ENCODE measurements around the gene C10orf71.

The C10orf71 gene

DNA sequence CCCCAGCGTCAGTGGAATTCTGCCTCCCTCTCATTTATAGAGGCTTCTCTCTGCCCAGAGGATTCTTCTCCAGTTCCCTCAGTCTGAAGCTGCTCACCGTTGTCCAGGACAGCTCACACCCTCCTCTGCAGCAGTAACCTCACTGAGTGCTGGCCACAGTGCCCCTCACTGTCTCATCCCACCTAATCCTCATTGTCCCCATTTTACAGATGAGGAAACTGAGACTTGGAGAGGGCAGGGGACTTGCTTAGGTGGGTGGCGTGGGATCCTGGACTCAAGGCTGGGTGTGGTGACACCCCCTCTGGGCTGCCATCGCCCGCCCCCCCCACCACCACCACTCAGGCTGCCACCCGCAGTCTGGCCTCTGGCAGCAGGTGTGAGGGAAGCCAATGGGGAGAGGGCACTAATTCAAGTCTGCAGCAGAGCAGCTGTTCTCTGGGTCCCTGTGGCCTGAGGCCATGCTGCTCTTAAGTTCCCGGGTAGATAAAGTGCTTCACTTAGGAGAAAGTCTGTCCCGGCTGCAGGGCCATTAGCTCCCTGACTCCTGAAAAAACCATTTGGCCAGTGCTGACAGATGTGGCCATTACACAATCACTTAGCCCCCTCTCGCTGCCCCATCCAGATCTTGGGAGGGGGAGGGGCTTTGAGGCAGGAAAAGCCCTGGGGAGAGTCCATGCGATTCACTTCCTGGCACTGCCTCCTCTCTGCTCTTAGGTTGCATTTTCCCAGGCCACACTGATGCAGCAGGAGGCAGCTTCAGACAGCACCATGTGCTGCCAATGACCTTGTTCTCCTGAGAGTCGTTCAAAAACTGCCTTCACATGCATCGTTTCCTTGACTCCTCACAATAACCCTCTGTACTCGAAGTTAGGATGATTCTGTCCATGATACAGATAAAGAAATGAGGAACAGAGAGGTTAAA, 60.6 kb downstream of the C10orf71 start:
- DNase-seq (ENCODE audit: low read depth in 3 of 3) = no peak

GRCh38 chr10:49360271-49361177, 61.6 kb downstream of the C10orf71 start:
- DNase-seq (ENCODE audit: low read depth in 3 of 3) = no peak

DNA sequence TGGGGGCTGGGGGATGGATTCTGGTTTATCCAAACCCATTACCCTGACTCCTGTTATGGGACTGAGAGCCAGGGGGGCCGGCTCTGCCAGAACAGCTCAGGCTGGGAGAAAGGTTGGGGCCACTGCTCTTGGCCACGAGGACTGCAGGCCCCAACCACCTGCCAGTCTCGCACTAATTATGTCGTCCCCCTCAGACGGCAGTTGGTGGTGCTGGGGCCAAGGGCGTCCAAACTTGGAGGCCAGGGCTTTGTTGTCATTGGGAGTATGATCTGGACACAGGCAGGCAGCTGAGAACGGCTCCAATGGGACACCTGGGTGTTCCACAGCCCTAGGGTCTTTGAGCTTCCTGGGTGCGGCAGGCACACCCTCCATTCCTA, 62.2 kb downstream of the C10orf71 start:
- no peak for DNase-seq (ENCODE audit: low read depth in 3 of 3)

GRCh38 chr10:49361735-49362568, 63.0 kb downstream of the C10orf71 start:
- no peak for DNase-seq (ENCODE audit: low read depth in 3 of 3)

- no peak for DNase-seq (ENCODE audit: low read depth in 3 of 3)
Observed at GRCh38 chr10:49362596-49363260, 63.8 kb downstream of the C10orf71 start.

DNA sequence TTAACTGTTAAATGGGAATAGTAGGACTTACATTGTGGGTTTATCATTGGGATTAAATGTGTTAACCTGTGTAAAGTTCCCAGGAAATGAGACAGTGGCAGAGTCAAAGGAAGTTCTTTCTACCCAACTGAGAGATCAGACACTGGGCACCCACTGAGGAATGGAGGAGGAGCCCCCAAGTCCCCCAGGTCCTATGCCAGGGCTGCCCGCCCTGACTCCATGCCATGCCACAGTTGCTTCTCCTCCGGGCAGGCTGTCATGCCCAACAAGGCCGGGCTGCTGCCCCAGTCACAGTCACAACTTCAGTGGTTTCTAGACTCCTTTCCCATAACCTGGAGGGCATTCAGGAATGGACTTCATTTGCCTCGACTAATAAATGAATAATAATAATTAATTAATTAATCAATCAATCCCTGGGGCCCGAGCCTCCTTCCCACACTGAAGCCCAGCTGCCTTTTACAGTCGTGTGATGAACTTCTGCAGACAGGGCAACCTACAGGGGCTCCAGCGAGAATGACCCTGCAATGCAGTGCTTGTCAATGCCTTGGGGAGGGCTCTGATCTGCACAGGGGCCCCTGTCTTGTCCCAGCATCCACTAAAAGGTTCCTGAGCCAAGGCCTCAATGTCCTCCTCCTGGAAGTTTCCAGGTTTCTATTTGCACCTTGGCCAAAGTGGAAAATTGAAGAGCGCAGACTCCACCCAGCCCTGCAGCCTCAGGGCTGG, 64.5 kb downstream of the C10orf71 start:
- no peak for DNase-seq (ENCODE audit: low read depth in 3 of 3)

DNA sequence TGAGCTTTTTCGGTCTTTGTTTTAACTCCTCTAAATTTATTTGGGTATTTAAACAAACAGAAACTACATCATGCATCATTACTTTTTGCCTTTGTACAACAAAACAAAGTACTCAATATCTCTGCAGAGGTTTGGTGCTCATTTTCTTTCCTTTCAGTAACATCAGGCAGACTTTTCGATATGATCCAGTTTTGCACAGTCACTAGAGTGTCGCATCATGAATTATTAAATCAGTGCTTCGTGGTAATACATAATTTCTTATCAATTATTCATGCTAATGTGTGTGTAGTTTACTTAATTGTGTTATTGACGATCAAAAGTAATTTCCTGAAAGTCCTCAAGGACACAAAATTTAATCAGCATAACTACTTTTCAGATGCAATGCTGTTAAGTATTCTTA, 65.1 kb downstream of the C10orf71 start:
- DNase-seq (ENCODE audit: low read depth in 3 of 3) = no peak

DNA sequence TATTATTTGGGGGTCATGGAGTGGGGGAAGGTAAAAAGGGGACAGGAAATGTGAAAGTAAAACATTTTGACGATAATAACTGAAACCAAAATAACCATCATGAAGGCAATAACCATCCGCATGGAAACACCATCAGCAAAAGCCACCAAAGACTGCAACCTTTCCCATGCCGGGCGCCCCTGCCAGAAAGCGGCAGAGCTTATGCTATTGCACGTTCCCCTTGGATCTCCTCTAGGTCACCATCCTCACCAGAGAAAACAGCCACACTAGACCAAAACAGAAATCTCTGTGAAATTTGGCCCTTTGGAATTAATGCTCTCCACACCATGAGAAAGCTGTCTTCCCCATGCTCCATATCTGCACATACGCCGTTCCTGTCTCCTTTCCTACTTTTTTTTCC, 65.8 kb downstream of the C10orf71 start:
- no peak for DNase-seq (ENCODE audit: low read depth in 3 of 3)

DNA sequence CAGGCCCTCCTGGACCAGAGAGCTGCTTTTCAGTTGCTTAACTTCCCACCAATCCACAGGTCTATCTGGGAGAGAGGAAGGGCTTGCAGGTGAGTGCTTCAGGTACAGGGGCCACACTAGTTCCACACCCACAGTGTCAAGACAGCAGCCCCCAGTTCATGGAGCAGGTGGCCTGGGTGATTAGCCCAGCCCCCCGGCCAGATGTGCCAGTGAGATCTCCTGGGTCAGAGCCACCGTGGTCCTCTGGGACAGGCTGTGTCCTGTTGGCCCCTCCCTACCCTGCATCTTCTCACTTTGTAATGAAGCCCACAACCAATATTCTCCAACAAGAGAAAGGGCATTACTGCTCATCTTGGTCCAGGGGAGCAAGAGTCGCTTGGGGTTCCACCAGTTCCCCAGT, 66.3 kb downstream of the C10orf71 start:
- no peak for DNase-seq (ENCODE audit: low read depth in 3 of 3)

DNA sequence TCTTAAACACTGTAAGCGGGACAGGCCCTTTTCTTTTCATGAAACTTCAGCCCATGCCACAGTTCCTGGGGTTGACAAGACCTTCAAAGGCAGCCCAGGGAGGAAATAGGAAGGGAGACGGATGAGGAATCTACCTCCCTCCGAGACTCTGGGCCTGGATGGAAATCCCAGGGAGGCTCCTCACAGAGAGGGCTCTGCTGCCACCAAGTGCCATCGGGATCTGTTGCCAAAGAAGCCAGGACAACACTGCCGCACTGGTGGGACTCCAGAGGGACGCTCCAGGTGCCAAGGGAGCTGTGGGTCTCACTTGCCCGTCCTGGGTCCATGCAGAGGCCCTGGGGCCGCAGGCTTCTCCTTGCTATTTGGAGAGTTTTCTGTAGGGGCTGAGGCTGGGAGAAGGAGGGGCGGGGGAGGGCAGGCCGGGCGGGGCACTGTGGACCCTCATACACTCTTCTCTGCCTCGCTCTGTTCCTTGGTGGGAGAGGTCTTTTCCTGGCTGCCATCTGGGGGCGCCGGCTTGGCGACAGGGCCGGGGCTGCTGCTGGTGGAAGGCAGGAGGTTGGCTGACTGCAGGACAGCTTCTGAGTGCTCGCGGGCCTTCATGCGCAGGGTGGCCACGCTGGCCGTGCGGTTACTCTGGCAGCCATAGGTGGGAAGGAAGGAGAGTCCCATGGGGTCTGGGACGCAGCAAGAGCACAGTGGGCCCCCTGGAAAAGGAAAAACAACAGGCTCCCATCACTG, 66.9 kb downstream of the C10orf71 start:
- DNase-seq (ENCODE audit: low read depth in 3 of 3) = no peak

GRCh38 chr10:49366460-49366859, 67.5 kb downstream of the C10orf71 start:
- no peak for DNase-seq (ENCODE audit: low read depth in 3 of 3)

DNA sequence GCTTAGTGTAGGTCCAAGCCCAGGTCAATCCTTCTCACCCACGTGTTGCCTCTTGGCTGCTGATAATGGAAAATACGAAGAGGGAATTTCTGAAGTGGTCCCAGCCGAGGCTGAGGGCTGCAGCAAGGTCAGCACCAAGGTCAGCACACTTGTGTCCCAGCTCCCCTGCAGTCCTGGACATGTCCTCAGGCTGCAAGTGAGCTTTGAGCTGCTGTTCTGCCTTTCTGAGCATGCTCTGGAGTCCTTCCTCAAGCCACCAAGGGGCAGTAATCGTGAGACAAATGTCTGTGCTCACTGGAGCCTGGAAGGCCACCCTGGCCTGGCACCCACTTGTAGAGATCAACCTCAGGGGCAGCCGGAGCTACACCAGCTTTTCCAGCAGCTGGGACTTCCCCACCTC, 68.6 kb downstream of the C10orf71 start:
- no peak for DNase-seq (ENCODE audit: low read depth in 3 of 3)

DNA sequence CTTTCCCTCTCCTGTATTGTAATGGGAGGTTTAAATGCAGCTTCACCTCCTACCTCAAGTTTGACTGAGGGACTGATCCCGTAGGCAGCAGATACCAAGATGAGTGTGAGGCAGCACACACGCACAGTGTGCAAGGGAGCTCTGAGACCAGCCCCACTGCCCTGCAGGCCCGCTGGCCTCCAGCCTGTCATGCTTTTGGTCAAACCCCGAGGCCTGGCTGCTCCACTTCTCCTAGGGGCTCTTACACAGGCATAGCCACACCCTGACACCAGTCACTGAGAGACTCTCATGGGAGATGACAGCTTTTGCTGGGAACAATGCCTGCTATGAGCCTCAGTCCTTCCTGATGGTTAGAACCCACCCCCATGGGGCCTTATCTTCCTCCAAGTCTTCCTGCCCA, 69.3 kb downstream of the C10orf71 start:
- no peak for DNase-seq (ENCODE audit: low read depth in 3 of 3)

DNA sequence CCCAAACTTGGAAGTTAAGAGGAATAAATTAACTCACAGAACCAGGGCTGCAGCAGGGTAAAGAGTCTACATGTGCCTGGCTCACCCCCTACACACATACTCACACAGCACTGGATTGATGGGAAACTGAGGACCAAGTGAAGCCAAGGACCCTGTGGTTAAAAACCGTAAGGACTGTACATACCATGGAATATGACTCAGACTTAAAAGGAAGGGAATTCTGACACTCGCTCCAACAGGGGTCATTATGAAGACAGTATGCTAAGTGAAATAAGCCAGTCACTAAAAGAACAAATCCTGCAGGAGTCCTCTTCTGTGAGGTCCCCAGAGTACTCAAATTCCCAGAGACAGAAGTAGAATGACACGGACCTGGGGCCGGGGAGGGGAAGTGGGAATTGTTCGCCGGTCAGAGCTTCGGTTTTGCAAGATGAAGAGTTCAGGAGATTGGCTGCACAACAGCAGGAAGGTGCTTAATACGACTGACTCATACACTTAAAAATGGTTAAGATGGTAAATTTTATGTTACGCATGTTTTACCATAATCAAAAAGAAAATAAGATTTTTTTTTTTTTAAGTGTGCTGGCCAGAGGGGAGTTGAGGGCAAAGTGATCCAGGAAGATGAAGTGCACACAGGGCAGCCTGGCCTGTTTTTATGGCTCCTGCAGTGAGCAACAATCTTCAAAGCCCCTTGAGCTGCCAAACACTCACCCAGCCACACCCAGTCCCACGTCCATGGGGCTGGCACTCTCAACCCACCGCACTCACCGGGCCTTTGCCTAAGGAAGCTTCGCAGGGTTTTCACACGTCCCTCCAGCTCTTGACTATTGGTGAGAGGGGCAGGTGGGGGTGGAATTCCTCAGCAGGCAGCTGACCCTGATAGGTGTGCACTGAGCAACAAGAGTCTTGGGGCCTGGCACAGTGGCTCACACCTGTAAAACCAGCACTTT, 70.5 kb downstream of the C10orf71 start:
- no peak for DNase-seq (ENCODE audit: low read depth in 3 of 3)

- no peak for DNase-seq (ENCODE audit: low read depth in 3 of 3)
Observed at GRCh38 chr10:49370326-49371100, 71.5 kb downstream of the C10orf71 start.

GRCh38 chr10:49371967-49372366, 73.0 kb downstream of the C10orf71 start:
- no peak for DNase-seq (ENCODE audit: low read depth in 3 of 3)

DNA sequence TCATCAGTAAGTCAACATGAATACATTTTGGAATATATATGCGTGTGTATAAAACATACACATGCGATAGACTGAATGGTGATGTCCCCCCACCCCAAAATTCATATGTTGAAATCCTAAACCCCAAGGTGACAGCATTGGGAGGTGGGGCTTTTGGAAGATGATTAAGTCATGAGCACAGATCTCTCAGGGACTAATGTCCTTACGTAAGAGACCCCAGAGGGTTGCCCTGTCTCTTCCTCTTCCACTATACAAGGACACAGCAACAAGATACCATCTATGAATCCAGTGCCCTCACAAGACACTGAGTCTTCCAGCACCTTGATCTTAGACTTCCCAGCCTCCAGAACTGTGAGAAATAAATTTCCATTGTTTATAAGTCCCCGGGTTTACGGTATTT, 74.4 kb downstream of the C10orf71 start:
- no peak for DNase-seq (ENCODE audit: low read depth in 3 of 3)

GRCh38 chr10:49374740-49375139, 75.8 kb downstream of the C10orf71 start:
- no peak for DNase-seq (ENCODE audit: low read depth in 3 of 3)
